ENCODE data around the gene COL18A1. TPM values are rescaled to one million over a fixed set of nuclear protein-coding genes. Genes with fewer than 3 reads are reported as not detected.
"Not testable (repeated sequence)": the region's sequence is repeated elsewhere in the genome, so short reads cannot be mapped to it uniquely, and the experiment has no call there.

COL18A1 gene
- total RNA-seq, 1 experiment from 2014 or later = 170 TPM

- no peak for TF ChIP-seq CTCF (IDR thresholded peaks at IDR 0.05; ENCODE audit: insufficient read depth in 1 of 2, low read depth in 1 of 2, low read length in 1 of 2, severe bottlenecking in 1 of 2, unreplicated experiment in 1 of 2)
- H3K9me3 ChIP-seq = peaks cover 5% of the 10 kb centered on the region; the same call in 1 of the 2 replicates
- DNase-seq = no peak
- CTCF ChIA-PET = no interaction called here
- peaks cover 15% of the 10 kb centered on the region for H3K9me3 Mint-ChIP-seq (ENCODE audit: unreplicated experiment)
- intact Hi-C loops (cut with micrococcal nuclease; ENCODE audit: unreplicated experiment) = no loop called here
- no peaks in the 10 kb centered on the region for H3K36me3 ChIP-seq (ENCODE audit: control insufficient read depth, insufficient read depth, low read length)
- no peak overlapping the region for H3K4me3 ChIP-seq (ENCODE audit: low read depth, low read length)
- no peaks in the 10 kb centered on the region; the same call in 1 of the 2 replicates for H3K4me1 ChIP-seq
- H3K4me3 Mint-ChIP-seq (ENCODE audit: unreplicated experiment) = no peak overlapping the region
- H3K36me3 Mint-ChIP-seq (ENCODE audit: insufficient read depth, unreplicated experiment) = no peaks in the 10 kb centered on the region
- no peaks in the 10 kb centered on the region for H3K27me3 ChIP-seq (replicated peaks; ENCODE audit: control insufficient read depth, insufficient read depth, low read length)
- peaks cover 13% of the 10 kb centered on the region for H3K27me3 Mint-ChIP-seq (ENCODE audit: insufficient read depth, unreplicated experiment)
- POLR2A ChIA-PET = no interaction called here
- H3K27ac Mint-ChIP-seq (ENCODE audit: unreplicated experiment) = no peak overlapping the region
- no TSS peak for BruUV-seq (replicated peaks)
- H3K4me1 Mint-ChIP-seq (ENCODE audit: low read depth, unreplicated experiment) = peaks cover 8% of the 10 kb centered on the region
Observed at GRCh38 chr21:45559216-45560105, 154.5 kb downstream of the COL18A1 start.

GRCh38 chr21:45560106-45561021 is 155.4 kb downstream of the COL18A1 start:
- H3K36me3 ChIP-seq (ENCODE audit: control insufficient read depth, insufficient read depth, low read length) = no peaks in the 10 kb centered on the region
- no peaks in the 10 kb centered on the region for H3K27me3 ChIP-seq (replicated peaks; ENCODE audit: control insufficient read depth, insufficient read depth, low read length)
- Mint-ChIP-seq H3K36me3 (ENCODE audit: insufficient read depth, unreplicated experiment) (no peaks in the 10 kb centered on the region), H3K27me3 (ENCODE audit: insufficient read depth, unreplicated experiment) (peaks cover 18% of the 10 kb centered on the region), H3K27ac (ENCODE audit: unreplicated experiment) (no peak overlapping the region), H3K4me3 (ENCODE audit: unreplicated experiment) (no peak overlapping the region), H3K4me1 (ENCODE audit: low read depth, unreplicated experiment) (peaks cover 8% of the 10 kb centered on the region), H3K9me3 (ENCODE audit: unreplicated experiment) (peaks cover 15% of the 10 kb centered on the region)
- peaks cover 6% of the 10 kb centered on the region; the same call in 1 of the 2 replicates for H3K9me3 ChIP-seq
- ChIA-PET POLR2A (no interaction called here), CTCF (interaction anchor here (1.2 kb wide), 1 partner anchor 258 kb away, joined by 4 read pairs; no protein-coding TSS in a partner anchor)
- no peak for DNase-seq
- TF ChIP-seq CTCF (IDR thresholded peaks at IDR 0.05; ENCODE audit: insufficient read depth in 1 of 2, low read depth in 1 of 2, low read length in 1 of 2, severe bottlenecking in 1 of 2, unreplicated experiment in 1 of 2) = no peak
- intact Hi-C loops (cut with micrococcal nuclease; ENCODE audit: unreplicated experiment) = no loop called here
- no TSS peak for BruUV-seq (replicated peaks)
- no peaks in the 10 kb centered on the region; the same call in 1 of the 2 replicates for H3K4me1 ChIP-seq
- H3K4me3 ChIP-seq (ENCODE audit: low read depth, low read length) = no peak overlapping the region

GRCh38 chr21:45561241-45561640 is 156.3 kb downstream of the COL18A1 start:
- H3K27me3 ChIP-seq (replicated peaks; ENCODE audit: control insufficient read depth, insufficient read depth, low read length); H3K4me1 ChIP-seq; H3K27ac Mint-ChIP-seq (ENCODE audit: unreplicated experiment); BruUV-seq (replicated peaks); H3K4me1 Mint-ChIP-seq (ENCODE audit: low read depth, unreplicated experiment); H3K36me3 Mint-ChIP-seq (ENCODE audit: insufficient read depth, unreplicated experiment); H3K4me3 ChIP-seq (ENCODE audit: low read depth, low read length); DNase-seq; intact Hi-C loops (cut with micrococcal nuclease; ENCODE audit: unreplicated experiment); H3K9me3 ChIP-seq; H3K4me3 Mint-ChIP-seq (ENCODE audit: unreplicated experiment); H3K36me3 ChIP-seq (ENCODE audit: control insufficient read depth, insufficient read depth, low read length): not testable (repeated sequence)
- POLR2A ChIA-PET = interaction anchor here (0.7 kb wide), 1 partner anchor 546 kb away, joined by 10 read pairs; no protein-coding TSS in a partner anchor
- Mint-ChIP-seq H3K27me3 (ENCODE audit: insufficient read depth, unreplicated experiment) (peaks cover 18% of the 10 kb centered on the region), H3K9me3 (ENCODE audit: unreplicated experiment) (peaks cover 15% of the 10 kb centered on the region)
- CTCF ChIA-PET = interaction anchor here (1.2 kb wide), 1 partner anchor 257 kb away, joined by 4 read pairs; no protein-coding TSS in a partner anchor

All from Caco-2 (cell line).